Measurements from ENCODE around the gene WDR93.

WDR93 gene

GRCh38 chr15:89747708-89748682 lies 57.4 kb downstream of the WDR93 start:
- Histone ChIP-seq H3K27me3 (ENCODE audit: control insufficient read depth, insufficient read depth, low read length) (no peaks in the 10 kb centered on the region), H3K9ac (no peak overlapping the region), H3K4me2 (ENCODE audit: low read length) (no peak overlapping the region)

DNA sequence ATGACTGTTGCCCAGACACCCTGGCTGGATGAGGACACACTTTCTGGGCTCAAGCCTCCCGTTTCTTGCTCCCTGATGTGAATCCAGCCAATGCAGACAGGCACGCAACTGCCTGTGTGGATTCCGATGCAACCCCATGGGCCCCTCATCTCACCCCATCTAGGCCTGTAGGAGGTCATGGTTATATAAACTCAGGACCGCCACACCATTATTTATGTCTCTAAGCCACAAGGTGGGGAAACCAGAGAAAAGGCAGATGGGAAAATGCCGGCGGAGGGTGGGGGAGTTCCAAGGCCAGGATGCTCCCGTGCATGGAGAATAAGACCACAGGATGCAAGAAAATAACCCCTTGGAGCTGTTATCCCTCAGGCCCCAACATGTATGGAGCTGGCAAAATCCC lies 58.4 kb downstream of the WDR93 start:
- Histone ChIP-seq H3K36me3 (ENCODE audit: control insufficient read depth, insufficient read depth, low read length) (no peaks in the 10 kb centered on the region), H3K27me3 (ENCODE audit: control insufficient read depth, insufficient read depth, low read length) (no peaks in the 10 kb centered on the region), H3K27ac (no peak overlapping the region), H3K79me2 (no peaks in the 10 kb centered on the region), H3K4me2 (ENCODE audit: low read length) (no peak overlapping the region), H3K4me3 (ENCODE audit: low read depth, low read length) (no peak overlapping the region), H3K9me3 (ENCODE audit: control insufficient read depth, low read length) (no peaks in the 10 kb centered on the region), H3K9ac (no peak overlapping the region), H2AFZ (no peak overlapping the region), H3K4me1 (no peaks in the 10 kb centered on the region)
- TF ChIP-seq, protein P1, sequence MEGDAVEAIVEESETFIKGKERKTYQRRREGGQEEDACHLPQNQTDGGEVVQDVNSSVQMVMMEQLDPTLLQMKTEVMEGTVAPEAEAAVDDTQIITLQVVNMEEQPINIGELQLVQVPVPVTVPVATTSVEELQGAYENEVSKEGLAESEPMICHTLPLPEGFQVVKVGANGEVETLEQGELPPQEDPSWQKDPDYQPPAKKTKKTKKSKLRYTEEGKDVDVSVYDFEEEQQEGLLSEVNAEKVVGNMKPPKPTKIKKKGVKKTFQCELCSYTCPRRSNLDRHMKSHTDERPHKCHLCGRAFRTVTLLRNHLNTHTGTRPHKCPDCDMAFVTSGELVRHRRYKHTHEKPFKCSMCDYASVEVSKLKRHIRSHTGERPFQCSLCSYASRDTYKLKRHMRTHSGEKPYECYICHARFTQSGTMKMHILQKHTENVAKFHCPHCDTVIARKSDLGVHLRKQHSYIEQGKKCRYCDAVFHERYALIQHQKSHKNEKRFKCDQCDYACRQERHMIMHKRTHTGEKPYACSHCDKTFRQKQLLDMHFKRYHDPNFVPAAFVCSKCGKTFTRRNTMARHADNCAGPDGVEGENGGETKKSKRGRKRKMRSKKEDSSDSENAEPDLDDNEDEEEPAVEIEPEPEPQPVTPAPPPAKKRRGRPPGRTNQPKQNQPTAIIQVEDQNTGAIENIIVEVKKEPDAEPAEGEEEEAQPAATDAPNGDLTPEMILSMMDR (IDR thresholded peaks at IDR 0.05), result no peak

More at GRCh38 chr15:89747708-89748682, 57.4 kb downstream of the WDR93 start:
- Histone ChIP-seq H2AFZ (no peak overlapping the region), H3K4me1 (no peaks in the 10 kb centered on the region), H3K36me3 (ENCODE audit: control insufficient read depth, insufficient read depth, low read length) (no peaks in the 10 kb centered on the region), H3K9me3 (ENCODE audit: control insufficient read depth, low read length) (no peaks in the 10 kb centered on the region), H3K27ac (no peak overlapping the region), H3K79me2 (no peaks in the 10 kb centered on the region), H3K4me3 (ENCODE audit: low read depth, low read length) (no peak overlapping the region)
- TF ChIP-seq, protein P1 (IDR thresholded peaks at IDR 0.05), result no peak

GRCh38 chr15:89749526-89749925 lies 58.9 kb downstream of the WDR93 start:
- peak overlapping the region; percentile 76 for H2AFZ ChIP-seq
- no peaks in the 10 kb centered on the region for H3K4me1 ChIP-seq
- H3K9ac ChIP-seq, result no peak overlapping the region
- no peaks in the 10 kb centered on the region for H3K36me3 ChIP-seq (ENCODE audit: control insufficient read depth, insufficient read depth, low read length)
- no peaks in the 10 kb centered on the region for H3K79me2 ChIP-seq
- no peak overlapping the region for H3K27ac ChIP-seq
- H3K4me3 ChIP-seq (ENCODE audit: low read depth, low read length), result peak overlapping the region; percentile 57
- TF ChIP-seq, protein P1 (IDR thresholded peaks at IDR 0.05), result no peak
- H3K27me3 ChIP-seq (ENCODE audit: control insufficient read depth, insufficient read depth, low read length), result no peaks in the 10 kb centered on the region
- peak overlapping the region; percentile 75 for H3K4me2 ChIP-seq (ENCODE audit: low read length)
- no peaks in the 10 kb centered on the region for H3K9me3 ChIP-seq (ENCODE audit: control insufficient read depth, low read length)

DNA sequence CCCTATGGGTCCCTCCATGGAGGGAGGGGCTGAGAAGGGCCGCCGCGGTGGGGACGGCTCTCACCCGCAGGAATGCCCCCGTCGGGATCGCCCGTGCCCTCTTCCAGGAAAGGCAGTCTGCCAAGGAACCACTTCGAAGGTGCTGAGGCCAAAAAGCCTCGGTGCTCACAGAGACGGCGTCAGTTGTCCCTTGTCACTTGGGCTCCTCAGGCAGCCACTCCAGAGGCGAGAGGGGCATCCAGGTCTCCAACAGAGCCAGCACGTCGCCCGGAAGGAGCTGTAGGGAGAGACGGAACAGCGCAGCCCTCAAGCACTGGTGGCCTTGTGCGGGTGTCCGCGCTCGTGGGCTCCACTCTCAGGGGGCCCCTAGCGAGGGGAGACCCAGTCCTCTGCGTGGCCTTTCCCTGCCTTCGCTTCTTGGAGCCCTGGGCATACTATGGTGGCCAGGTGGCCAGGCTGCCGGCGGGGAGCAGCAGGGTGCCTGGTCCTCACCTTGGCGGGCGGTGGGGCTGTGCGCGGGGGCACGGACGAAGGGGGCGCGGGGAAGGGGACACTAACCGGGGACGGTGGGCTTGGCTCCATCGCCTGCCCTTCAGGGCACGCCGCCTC lies 59.4 kb downstream of the WDR93 start:
- Histone ChIP-seq H3K27me3 (ENCODE audit: control insufficient read depth, insufficient read depth, low read length) (no peaks in the 10 kb centered on the region), H3K36me3 (ENCODE audit: control insufficient read depth, insufficient read depth, low read length) (no peaks in the 10 kb centered on the region), H3K9ac (no peak overlapping the region), H3K9me3 (ENCODE audit: control insufficient read depth, low read length) (no peaks in the 10 kb centered on the region), H3K4me3 (ENCODE audit: low read depth, low read length) (peak overlapping the region; percentile 57), H3K79me2 (no peaks in the 10 kb centered on the region), H3K4me1 (no peaks in the 10 kb centered on the region), H2AFZ (peak overlapping the region; percentile 76), H3K4me2 (ENCODE audit: low read length) (peak overlapping the region; percentile 75), H3K27ac (no peak overlapping the region)
- TF ChIP-seq, protein P1 (IDR thresholded peaks at IDR 0.05), result no peak

Data from parathyroid adenoma (tissue), 2 donors.